BLaER1 (cell line): ENCODE results near the gene STAM.

Source experiments
- H3K27ac ChIP-seq: shearing (Covaris generic); formaldehyde crosslinking; 2 replicates; pipeline ENCODE4 v1.8.1; 2022
- H3K27me3 ChIP-seq: shearing (Covaris generic); formaldehyde crosslinking; 2 replicates; pipeline ENCODE4 v1.8.1; 2022
- H3K36me3 ChIP-seq: shearing (Covaris generic); formaldehyde crosslinking; 2 replicates; pipeline ENCODE4 v1.8.1; 2022
- H3K4me1 ChIP-seq: shearing (Covaris generic); formaldehyde crosslinking; 2 replicates; pipeline ENCODE4 v1.8.1; 2022
- H3K4me2 ChIP-seq: shearing (Covaris generic); formaldehyde crosslinking; 2 replicates; pipeline ENCODE4 v1.8.1; 2022
- H3K4me3 ChIP-seq: shearing (Covaris generic); formaldehyde crosslinking; 2 replicates; pipeline ENCODE4 v1.8.1; 2022
- H3K9ac ChIP-seq: shearing (Covaris generic); formaldehyde crosslinking; 2 replicates; pipeline ENCODE4 v1.8.1; 2022
- H3K9me3 ChIP-seq: shearing (Covaris generic); formaldehyde crosslinking; 2 replicates; pipeline ENCODE4 v1.8.1; 2022
- H4K20me1 ChIP-seq: shearing (Covaris generic); formaldehyde crosslinking; 2 replicates; pipeline ENCODE4 v1.8.1; 2022
- Cebpa-rat ChIP-seq: shearing (Covaris generic); IDR thresholded peaks from 2 replicates; pipeline ENCODE4 v1.8.1; 2022

Gene STAM

DNA sequence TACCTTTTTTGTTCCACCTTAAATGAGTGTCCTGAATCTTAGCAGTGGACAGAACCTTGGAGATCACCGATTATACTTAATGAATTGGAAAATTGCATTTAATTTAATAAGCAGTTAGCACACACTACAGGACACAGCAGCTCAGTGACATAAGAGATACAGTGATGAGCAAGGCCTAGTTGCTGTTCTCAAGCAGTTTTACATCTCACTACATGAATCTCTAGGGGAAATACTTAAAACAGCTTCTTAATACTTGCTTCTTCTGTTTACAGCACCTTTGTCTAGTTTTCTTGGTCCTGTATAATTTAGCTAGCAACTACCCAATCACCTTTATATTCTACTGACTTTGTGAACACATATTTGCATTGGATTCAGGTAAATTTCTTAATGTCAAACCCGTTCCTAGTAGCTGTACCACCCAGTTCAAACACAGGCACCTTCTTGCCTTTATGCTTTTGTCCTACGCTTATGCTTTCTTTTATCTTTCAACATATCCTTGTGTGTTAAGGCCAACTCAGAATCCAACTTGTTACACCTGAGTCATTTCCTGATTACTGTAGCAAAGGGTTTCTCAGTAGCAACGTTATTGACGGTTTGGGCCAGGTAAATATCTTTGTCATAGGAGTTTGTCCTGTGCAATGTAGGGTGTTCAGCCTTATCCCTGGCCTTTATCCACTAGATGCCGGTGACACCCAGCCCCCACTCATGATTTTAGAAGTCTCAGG lies 1.8 kb downstream of the STAM start:
- peaks cover 30% of the 10 kb centered on the region for H3K36me3 ChIP-seq
- no peak for TF ChIP-seq Cebpa-rat
- H3K4me3 ChIP-seq = peak overlapping the region; percentile 85
- peak overlapping the region; percentile 86 for H3K4me2 ChIP-seq
- H3K27ac ChIP-seq = peak overlapping the region; percentile 96; the same call in 1 of the 2 replicates
- H3K27me3 ChIP-seq = no peaks in the 10 kb centered on the region
- H3K9me3 ChIP-seq = peaks cover 27% of the 10 kb centered on the region
- peaks cover 35% of the 10 kb centered on the region for H3K4me1 ChIP-seq
- peak overlapping the region; percentile 89 for H3K9ac ChIP-seq
- H4K20me1 ChIP-seq = peaks cover 22% of the 10 kb centered on the region

DNA sequence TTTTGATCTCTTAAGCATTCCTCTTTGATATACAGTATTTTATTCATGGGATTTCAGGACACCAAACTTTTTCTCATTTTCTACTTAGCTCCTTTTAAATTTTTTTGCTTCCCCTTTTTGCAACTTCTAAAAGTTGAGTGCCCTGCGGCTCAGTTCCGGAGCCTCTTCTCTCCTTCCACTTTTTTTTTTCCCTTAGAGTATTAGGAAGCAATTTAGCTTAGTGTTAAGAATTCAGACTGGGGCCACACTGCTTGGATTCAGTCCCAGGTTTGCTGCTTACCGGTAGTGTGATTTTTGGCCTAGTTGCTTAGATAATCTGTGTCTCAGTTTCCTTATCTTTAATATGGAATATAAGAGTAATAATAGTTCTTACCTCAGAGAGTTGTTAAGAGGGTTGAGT lies 3.4 kb downstream of the STAM start:
- Histone ChIP-seq H3K9ac (no peak overlapping the region), H3K36me3 (peaks cover 44% of the 10 kb centered on the region), H4K20me1 (peaks cover 22% of the 10 kb centered on the region), H3K27me3 (no peaks in the 10 kb centered on the region), H3K27ac (no peak overlapping the region), H3K4me2 (no peak overlapping the region), H3K4me1 (peaks cover 25% of the 10 kb centered on the region), H3K9me3 (peaks cover 40% of the 10 kb centered on the region), H3K4me3 (no peak overlapping the region)
- no peak for TF ChIP-seq Cebpa-rat

DNA sequence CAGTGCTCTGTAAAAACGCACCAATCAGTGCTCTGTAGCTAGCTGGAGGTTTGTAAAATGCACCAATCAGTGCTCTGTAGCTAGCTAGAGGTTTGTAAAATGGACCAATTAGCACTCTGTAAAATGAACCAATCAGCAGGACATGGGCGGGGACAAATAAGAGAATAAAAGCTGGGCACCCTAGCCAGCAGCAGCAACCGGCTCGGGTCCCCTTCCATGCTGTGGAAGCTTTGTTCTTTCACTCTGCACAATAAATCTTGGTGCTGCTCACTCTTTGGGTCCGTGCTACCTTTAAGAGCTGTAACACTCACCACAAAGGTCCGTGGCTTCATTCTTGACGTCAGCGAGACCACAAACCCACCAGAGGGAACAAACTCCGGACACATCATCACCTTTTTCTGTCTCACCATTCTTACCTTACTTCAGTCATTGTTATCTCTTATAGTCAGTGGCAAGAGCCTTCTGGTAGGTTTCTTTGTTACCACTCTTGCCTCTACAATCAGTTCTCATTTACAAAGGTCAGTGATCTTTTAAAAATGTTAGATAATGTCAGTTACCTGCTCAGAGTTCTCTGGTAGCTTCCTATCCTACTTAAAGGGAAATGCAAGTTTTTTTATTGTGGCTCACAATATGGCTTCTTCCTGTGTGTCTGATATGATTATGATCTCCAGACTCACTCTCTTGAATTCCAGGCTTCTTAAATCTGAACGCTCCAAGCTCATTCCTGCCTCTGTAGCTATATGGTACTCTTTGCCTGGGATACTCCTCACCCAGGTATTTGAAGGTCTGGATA lies 4.5 kb downstream of the STAM start:
- Histone ChIP-seq H4K20me1 (peaks cover 22% of the 10 kb centered on the region), H3K4me3 (no peak overlapping the region), H3K4me1 (peaks cover 17% of the 10 kb centered on the region), H3K9me3 (peaks cover 50% of the 10 kb centered on the region), H3K9ac (no peak overlapping the region), H3K36me3 (peaks cover 54% of the 10 kb centered on the region), H3K27me3 (no peaks in the 10 kb centered on the region), H3K4me2 (no peak overlapping the region), H3K27ac (no peak overlapping the region)
- no peak for TF ChIP-seq Cebpa-rat

DNA sequence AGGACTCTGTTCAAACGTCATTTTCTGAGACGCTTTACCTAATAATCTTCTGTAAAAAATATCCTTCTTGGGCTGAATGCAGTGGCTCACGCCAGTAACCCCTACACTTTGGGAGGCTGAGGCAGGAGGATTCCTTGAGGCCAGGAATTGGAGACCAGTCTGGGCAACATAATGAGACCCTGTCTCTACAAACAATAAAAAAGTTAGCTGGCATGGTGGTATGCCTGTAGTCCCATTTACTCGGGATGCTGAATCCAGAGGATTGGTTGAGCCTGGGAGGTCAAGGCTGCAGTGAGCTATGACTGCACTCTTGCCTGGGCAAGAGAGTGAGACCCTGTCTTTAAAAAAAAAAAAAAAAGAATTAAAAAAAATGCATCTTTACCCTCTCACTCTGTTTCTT lies 5.1 kb downstream of the STAM start:
- Histone ChIP-seq H3K4me3 (no peak overlapping the region), H3K9ac (no peak overlapping the region), H3K27me3 (no peaks in the 10 kb centered on the region), H3K4me1 (peaks cover 17% of the 10 kb centered on the region), H3K36me3 (peaks cover 61% of the 10 kb centered on the region), H3K27ac (no peak overlapping the region), H3K9me3 (peaks cover 56% of the 10 kb centered on the region), H4K20me1 (peaks cover 22% of the 10 kb centered on the region), H3K4me2 (no peak overlapping the region)
- TF ChIP-seq Cebpa-rat = no peak

DNA sequence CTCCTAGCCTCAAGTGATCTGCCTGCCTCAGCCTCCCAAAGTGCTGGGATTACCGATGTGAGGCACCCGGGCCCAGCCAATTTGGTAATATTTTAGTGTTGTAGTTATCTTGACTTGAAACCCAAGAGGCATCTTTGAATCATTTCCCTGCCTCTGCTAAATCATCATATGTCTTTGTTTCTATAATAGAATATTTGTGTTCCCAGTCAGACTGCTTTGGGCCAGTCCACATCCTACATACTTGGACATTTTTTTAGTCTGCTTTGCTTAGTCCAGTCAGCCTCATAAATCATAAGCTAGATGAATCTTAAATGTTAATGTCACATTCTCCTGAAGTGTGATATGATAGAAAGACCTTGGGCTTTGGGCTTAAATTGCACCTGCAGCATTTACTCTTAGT lies 5.9 kb downstream of the STAM start:
- TF ChIP-seq Cebpa-rat = no peak
- Histone ChIP-seq H3K9ac (no peak overlapping the region), H3K9me3 (peaks cover 60% of the 10 kb centered on the region), H3K4me2 (no peak overlapping the region), H3K4me1 (peaks cover 16% of the 10 kb centered on the region), H3K4me3 (no peak overlapping the region), H4K20me1 (peaks cover 17% of the 10 kb centered on the region), H3K36me3 (peaks cover 62% of the 10 kb centered on the region), H3K27ac (no peak overlapping the region), H3K27me3 (no peaks in the 10 kb centered on the region)

DNA sequence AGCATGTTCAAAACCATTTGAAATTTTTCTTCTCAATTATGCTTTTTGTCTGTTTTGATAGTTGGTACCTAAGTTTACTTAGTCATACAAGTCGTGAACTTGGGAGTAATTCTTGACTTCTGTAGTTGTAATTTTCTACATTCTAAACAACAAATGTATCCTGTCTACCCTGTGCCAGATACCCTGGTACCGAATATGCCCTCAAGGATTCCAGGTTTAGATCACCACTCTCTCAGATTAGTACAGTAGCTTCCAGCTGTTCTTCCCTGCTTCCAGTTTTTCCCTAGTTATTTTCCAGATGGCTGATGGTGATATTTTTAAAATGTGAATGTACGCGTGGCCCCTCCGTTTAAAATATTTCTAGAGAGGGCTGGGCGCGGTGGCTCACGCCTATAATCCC lies 6.5 kb downstream of the STAM start:
- Histone ChIP-seq H4K20me1 (peaks cover 15% of the 10 kb centered on the region), H3K4me1 (peaks cover 10% of the 10 kb centered on the region), H3K36me3 (peaks cover 62% of the 10 kb centered on the region), H3K27ac (no peak overlapping the region), H3K4me2 (no peak overlapping the region), H3K9me3 (peaks cover 61% of the 10 kb centered on the region), H3K4me3 (no peak overlapping the region), H3K27me3 (no peaks in the 10 kb centered on the region), H3K9ac (no peak overlapping the region)
- no peak for TF ChIP-seq Cebpa-rat

DNA sequence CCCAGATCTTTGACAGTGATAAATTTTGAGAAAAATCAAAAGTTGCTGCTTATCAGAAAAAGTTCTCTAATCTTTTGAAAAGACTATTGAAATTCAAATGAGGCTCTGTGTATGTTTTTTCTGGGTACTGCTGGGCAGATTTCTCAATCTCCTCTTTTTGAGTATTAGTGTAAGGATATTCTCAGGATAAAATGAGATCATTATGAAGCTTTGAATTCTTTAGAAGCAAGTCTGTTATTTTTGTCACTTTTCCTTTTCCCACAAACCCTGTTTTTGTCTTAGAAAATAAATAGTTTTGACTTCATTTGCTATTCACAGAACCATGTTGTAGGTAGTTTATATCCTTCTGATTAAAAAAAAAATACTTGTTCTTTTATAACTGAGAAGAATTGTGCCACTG lies 7.9 kb downstream of the STAM start:
- H3K4me2 ChIP-seq = no peak overlapping the region

DNA sequence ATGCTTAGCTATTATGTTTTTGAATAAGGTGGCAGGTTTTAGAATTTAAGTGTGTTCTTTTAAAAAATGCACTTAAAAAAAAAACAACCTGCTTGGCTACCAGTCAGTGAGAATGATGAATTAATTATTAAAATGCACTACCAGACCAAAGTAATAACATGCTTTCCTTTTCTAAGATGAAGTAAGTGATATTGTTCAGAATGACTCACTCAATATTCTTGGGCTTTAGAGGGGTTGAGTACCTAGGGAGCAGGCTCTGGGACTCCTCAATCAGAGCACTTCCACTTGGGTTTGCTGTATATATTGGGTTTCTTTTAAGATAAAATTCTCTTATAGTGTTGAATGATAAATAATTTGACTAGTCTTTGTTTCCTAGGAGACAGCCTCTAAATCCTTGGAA lies 8.6 kb downstream of the STAM start:
- no peak overlapping the region for H3K4me3 ChIP-seq
- no peak overlapping the region for H3K9ac ChIP-seq
- H3K27me3 ChIP-seq = no peaks in the 10 kb centered on the region
- peaks cover 26% of the 10 kb centered on the region for H4K20me1 ChIP-seq
- H3K9me3 ChIP-seq = peaks cover 82% of the 10 kb centered on the region
- H3K4me1 ChIP-seq = no peaks in the 10 kb centered on the region
- no peak for TF ChIP-seq Cebpa-rat
- H3K27ac ChIP-seq = no peak overlapping the region
- peaks cover 75% of the 10 kb centered on the region for H3K36me3 ChIP-seq
- H3K4me2 ChIP-seq = no peak overlapping the region

More for the DNA sequence above, 7.9 kb downstream of the STAM start:
- Histone ChIP-seq H3K27me3 (no peaks in the 10 kb centered on the region), H3K4me3 (no peak overlapping the region), H3K9me3 (peaks cover 76% of the 10 kb centered on the region), H3K27ac (no peak overlapping the region), H3K9ac (no peak overlapping the region), H3K4me1 (no peaks in the 10 kb centered on the region), H4K20me1 (peaks cover 19% of the 10 kb centered on the region), H3K36me3 (peaks cover 73% of the 10 kb centered on the region)
- no peak for TF ChIP-seq Cebpa-rat

DNA sequence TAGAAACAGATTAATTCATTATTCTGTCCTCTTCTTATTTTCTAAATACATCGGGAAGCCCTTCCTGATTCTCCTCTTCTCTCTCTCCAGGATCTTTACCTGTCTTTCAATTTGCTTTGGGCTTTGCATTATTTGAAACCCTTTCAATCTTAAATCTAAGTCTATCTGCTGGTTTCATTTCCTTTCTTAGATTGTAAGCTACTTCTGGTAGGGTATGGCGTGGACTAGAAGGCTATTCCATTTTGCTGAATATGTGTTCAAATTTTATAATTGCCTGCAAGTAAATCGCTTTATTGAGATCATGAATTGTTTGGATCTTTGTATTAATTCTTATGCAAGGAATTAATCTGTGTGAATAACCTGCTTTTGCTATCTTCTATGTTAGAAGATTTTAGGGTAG lies 11.1 kb downstream of the STAM start:
- H3K9me3 ChIP-seq = peaks cover 66% of the 10 kb centered on the region
- H3K4me3 ChIP-seq = no peak overlapping the region
- no peak overlapping the region for H3K4me2 ChIP-seq
- H3K27ac ChIP-seq = no peak overlapping the region
- no peak overlapping the region for H3K9ac ChIP-seq
- H3K27me3 ChIP-seq = no peaks in the 10 kb centered on the region
- peaks cover 53% of the 10 kb centered on the region for H3K36me3 ChIP-seq
- no peak for TF ChIP-seq Cebpa-rat
- peaks cover 46% of the 10 kb centered on the region for H4K20me1 ChIP-seq
- H3K4me1 ChIP-seq = no peaks in the 10 kb centered on the region

DNA sequence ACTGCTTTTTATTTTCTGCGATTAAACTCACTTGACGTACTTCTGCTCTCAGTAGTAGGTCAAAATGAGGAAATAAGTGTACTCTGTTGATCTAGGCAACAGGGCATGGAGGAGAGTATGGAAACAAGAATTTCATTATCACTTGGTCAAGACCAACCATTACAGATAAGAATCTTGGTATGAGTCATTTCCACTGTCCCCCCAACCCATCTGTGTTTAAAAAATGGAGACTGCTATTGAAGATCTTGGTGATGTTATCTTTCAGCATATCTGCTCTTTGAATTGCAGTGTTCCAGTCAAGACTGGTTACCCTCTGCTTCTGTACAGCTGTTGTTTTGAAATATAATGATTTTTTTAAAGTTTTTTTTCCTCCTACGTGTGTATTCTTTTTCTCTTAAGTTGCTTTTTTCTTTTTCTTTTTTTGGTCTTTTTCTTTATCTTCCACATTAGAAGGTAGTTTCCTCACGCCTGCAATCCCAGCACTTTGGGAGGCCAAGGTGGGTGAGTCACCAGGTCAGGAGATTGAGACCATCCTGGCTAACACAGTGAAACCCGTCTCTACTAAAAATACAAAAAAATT lies 11.7 kb downstream of the STAM start:
- no peak overlapping the region for H3K4me2 ChIP-seq

More for the DNA sequence above, 11.7 kb downstream of the STAM start:
- Histone ChIP-seq H3K36me3 (peaks cover 52% of the 10 kb centered on the region), H3K9ac (no peak overlapping the region), H3K27ac (no peak overlapping the region), H3K9me3 (peaks cover 59% of the 10 kb centered on the region), H4K20me1 (peaks cover 46% of the 10 kb centered on the region), H3K4me1 (no peaks in the 10 kb centered on the region), H3K27me3 (no peaks in the 10 kb centered on the region), H3K4me3 (no peak overlapping the region)
- TF ChIP-seq Cebpa-rat = no peak
